Activated naive CD4-positive, alpha-beta T cell treated with anti-CD3 and anti-CD28 coated beads, Interleukin-2, amount 50 U/mL, for 72 hours (primary cell): Measurements from ENCODE around the gene KCNMA1. TPM values are rescaled to one million over a fixed set of nuclear protein-coding genes. Genes with fewer than 3 reads are reported as not detected.

Source experiments
- ATAC-seq, 2 donors: fragments of 150-1000 bp; cut with Tn5 transposase; 2 replicates each; pipeline ENCODE4 v1.10.0; 2021; ENCODE audit warnings: mild to moderate bottlenecking in 2 of 2, moderate library complexity in 2 of 2
- DNase-seq, 2 donors: peaks; one replicate each; pipeline ENCODE4 v3.0.0; 2021 to 2022; ENCODE audit warnings: low spot score in 2 of 2
- H3K27ac Mint-ChIP-seq, 2 donors: one replicate each; pipeline ENCODE4 v1.8.0; 2022; ENCODE audit warnings: mild to moderate bottlenecking in 2 of 2, mixed read lengths in 2 of 2
- H3K36me3 Mint-ChIP-seq, 2 donors: one replicate each; pipeline ENCODE4 v1.8.0; 2022; ENCODE audit warnings: mixed read lengths in 2 of 2
- H3K9me3 Mint-ChIP-seq, 2 donors: one replicate each; pipeline ENCODE4 v1.8.0; 2022; ENCODE audit warnings: mixed read lengths in 2 of 2
- total RNA-seq, 2 donors: library from RNA; stranded (reverse); gene quantifications; one replicate each; pipeline ENCODE4 v1.2.3, GENCODE V29; 2022

Gene KCNMA1
- total RNA-seq, 2 donors from 2014 or later = not detected

GRCh38 chr10:77029777-77030717 is 607.6 kb downstream of the KCNMA1 start:
- no peaks in the 10 kb centered on the region for H3K9me3 Mint-ChIP-seq
- no peak overlapping the region for H3K27ac Mint-ChIP-seq
- no peak for ATAC-seq
- no peak for DNase-seq
- no peaks in the 10 kb centered on the region for H3K36me3 Mint-ChIP-seq

DNA sequence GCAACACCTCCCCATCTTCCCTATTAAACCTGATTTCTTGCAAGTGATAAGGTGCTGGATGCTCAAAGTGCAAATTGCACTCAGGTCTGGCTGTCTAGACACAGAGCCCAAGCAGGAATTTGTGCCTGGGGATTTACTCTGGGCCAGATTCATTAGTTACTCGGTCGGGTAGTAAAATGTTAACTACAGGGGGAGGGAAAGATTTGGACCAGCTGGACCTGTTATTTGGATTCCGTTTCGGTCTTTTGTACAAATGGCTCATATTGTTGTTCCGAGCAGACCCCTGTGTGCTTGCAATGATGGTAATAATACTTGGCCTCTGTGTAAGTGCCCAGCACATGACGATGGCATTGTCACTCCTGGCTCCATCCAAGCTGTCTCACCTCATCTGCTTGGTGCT is 609.6 kb downstream of the KCNMA1 start:
- H3K27ac Mint-ChIP-seq = no peak overlapping the region
- no peaks in the 10 kb centered on the region for H3K9me3 Mint-ChIP-seq
- no peak for DNase-seq
- no peaks in the 10 kb centered on the region for H3K36me3 Mint-ChIP-seq
- no peak for ATAC-seq

- no peak for ATAC-seq
- H3K9me3 Mint-ChIP-seq = no peaks in the 10 kb centered on the region
- H3K27ac Mint-ChIP-seq = no peak overlapping the region
- DNase-seq = no peak
- H3K36me3 Mint-ChIP-seq = no peaks in the 10 kb centered on the region
Observed at GRCh38 chr10:77027576-77027975, 610.0 kb downstream of the KCNMA1 start.

DNA sequence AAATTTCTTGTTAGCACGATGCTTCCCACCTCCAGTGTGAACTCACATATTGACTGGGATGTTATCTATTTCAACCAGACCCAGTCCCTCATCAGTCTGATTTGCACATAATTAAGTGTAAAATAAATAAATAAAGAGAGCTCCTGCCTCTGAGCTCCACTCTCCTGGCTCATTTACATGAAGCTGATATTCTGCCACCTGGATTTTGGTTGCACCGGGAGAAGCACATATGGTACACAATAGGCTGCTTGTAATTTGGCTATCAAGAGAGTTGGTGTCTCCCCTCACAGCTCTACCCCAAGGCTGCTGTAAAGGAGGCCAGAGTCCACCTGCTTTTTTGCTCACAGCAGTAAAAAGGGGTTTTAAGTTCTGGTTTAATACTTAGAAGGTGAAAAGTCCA is 610.5 kb downstream of the KCNMA1 start:
- ATAC-seq (no peak), DNase-seq (no peak)
- Mint-ChIP-seq H3K9me3 (no peaks in the 10 kb centered on the region), H3K36me3 (no peaks in the 10 kb centered on the region), H3K27ac (no peak overlapping the region)

DNA sequence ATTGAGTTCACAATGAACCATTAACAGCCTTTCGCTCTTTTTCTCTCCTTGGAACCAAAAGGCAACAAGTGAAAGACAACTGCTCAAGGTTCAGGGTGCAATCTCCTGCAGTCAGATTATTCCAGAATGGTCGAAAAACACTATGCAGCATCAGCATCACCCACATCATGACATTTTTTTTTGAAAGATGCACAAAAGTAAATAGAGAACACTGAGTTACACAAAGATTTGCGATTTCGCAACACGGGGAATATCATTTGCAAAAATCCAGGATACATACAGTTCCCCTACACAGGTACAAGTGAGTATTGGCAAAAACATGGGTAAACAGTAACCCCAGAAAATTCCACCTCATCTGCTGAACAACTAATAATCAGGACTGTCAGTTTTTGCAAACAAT is 611.5 kb downstream of the KCNMA1 start:
- Mint-ChIP-seq H3K27ac (no peak overlapping the region), H3K9me3 (no peaks in the 10 kb centered on the region), H3K36me3 (no peaks in the 10 kb centered on the region)
- no peak for DNase-seq
- no peak for ATAC-seq

DNA sequence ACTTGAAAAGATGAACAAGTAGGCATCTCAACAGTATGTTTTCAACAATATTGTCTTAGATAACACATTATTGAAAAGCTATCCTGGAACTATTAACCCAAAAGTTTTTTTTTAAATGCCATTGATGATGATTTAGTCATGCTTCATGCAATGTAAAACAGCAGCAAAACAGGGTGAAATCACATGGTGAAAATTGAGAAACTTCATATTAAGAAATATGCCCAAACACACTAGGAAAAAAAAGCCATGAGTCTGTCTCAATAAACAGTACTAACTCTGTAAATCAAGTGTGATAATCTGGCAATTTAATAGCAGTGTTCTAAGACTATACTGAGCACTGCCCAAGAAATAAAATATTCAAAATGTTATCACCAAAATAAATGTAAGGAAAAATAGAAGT is 613.1 kb downstream of the KCNMA1 start:
- no peak for DNase-seq
- H3K36me3 Mint-ChIP-seq = no peaks in the 10 kb centered on the region

GRCh38 chr10:77023396-77023795 is 614.2 kb downstream of the KCNMA1 start:
- no peak for ATAC-seq
- no peaks in the 10 kb centered on the region for H3K9me3 Mint-ChIP-seq

More for the DNA sequence above, 613.1 kb downstream of the KCNMA1 start:
- no peak for ATAC-seq
- no peaks in the 10 kb centered on the region for H3K9me3 Mint-ChIP-seq
- no peak overlapping the region for H3K27ac Mint-ChIP-seq

GRCh38 chr10:77022671-77023070 is 614.9 kb downstream of the KCNMA1 start:
- no peak overlapping the region for H3K27ac Mint-ChIP-seq
- H3K36me3 Mint-ChIP-seq = no peaks in the 10 kb centered on the region
- ATAC-seq = no peak
- DNase-seq = no peak
- no peaks in the 10 kb centered on the region for H3K9me3 Mint-ChIP-seq

More at GRCh38 chr10:77023396-77023795, 614.2 kb downstream of the KCNMA1 start:
- H3K27ac Mint-ChIP-seq = no peak overlapping the region
- DNase-seq = no peak
- no peaks in the 10 kb centered on the region for H3K36me3 Mint-ChIP-seq

DNA sequence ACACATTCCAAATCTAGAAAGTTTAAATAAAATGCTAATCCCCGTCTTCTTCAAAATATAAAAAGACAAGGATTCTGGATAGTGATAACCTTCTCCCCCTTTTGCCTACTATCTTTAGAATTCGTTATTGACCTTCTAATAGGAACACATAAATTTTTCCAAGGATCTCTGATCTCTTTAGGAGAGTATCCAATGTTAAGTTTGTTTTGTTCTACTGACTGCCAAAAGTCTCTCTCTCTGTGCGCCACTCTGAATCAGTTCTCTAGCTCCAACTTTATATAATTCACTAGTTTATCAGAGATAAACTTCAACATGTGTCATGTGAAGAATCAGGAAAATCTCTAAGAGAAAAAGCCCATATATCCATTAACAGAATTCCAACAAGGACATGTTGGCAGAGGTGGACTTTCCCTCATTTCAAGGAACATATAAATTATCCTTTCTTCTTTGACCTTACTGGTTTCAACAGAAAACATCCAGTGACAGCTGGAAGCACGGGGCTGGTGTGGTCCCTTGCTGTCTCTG is 615.6 kb downstream of the KCNMA1 start:
- Mint-ChIP-seq H3K36me3 (no peaks in the 10 kb centered on the region), H3K9me3 (no peaks in the 10 kb centered on the region), H3K27ac (no peak overlapping the region)
- no peak for ATAC-seq
- no peak for DNase-seq

GRCh38 chr10:77020426-77021040 is 617.1 kb downstream of the KCNMA1 start:
- no peaks in the 10 kb centered on the region for H3K9me3 Mint-ChIP-seq
- no peak overlapping the region for H3K27ac Mint-ChIP-seq
- DNase-seq = no peak
- no peaks in the 10 kb centered on the region for H3K36me3 Mint-ChIP-seq
- ATAC-seq = no peak

DNA sequence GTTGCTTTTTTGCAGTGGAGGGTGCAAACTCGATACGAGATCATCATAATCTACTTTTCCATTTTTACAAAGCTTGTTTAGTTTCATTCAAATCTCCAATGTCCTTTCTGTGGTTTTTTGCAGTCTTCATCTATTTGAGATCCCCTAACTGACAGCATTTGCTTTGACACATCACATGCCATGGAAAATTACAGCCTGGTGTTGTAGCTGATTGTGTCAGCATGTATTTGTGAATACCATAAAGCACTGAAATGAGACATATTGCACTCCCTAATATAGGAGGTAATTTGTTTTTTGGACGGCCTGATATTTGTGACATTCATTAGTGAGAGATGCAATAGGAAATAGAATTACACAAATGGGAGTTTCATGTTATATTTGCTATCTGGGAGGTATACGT is 620.8 kb downstream of the KCNMA1 start:
- DNase-seq (no peak), ATAC-seq (no peak)
- H3K36me3 Mint-ChIP-seq = no peaks in the 10 kb centered on the region
- no peaks in the 10 kb centered on the region for H3K9me3 Mint-ChIP-seq
- no peak overlapping the region for H3K27ac Mint-ChIP-seq

DNA sequence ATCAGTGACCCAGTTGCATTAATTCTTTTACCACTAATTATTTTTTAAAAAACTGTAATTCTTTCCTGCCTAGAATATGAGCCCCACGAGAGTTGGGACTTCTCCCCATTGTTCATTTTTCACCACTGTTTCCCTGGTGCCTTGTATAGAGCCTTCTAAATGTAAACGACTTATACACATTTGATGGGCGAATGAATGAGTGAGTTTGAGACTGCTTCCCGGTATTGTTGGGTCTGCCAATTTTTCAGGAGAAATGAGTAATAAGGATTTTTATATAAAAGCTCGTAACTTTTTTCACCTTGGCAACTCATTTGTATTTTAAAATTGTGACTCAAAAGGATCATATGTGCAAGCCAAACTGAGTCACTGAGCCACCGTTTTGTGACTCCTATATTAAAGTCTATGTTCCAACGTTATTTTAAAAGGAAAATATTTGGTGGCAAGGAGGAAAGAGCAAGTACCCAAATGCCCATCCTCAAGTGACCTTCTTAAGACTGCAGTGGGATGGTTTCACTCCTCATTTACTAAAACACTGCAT is 621.3 kb downstream of the KCNMA1 start:
- Mint-ChIP-seq H3K36me3 (no peaks in the 10 kb centered on the region), H3K27ac (no peak overlapping the region), H3K9me3 (no peaks in the 10 kb centered on the region)
- no peak for DNase-seq
- no peak for ATAC-seq

DNA sequence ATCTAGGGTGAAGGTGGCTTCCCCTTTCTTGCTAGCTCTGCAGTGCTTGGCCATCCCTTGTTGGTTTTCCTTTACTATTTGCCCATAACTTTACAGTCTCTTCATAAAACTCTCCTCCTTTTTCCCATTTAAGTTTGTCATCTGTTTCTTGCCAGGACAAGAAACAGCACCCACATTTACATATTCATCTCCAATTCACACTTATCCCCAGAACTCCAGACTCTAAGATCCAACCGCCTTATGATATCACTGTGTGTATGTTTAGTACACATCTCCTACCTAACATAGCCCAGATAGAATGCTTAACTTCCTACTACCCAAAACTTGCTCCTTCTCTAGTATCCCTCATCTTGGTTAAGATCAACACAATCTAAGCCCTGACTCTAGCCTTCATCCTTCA is 622.2 kb downstream of the KCNMA1 start:
- Mint-ChIP-seq H3K27ac (no peak overlapping the region), H3K9me3 (no peaks in the 10 kb centered on the region), H3K36me3 (no peaks in the 10 kb centered on the region)
- ATAC-seq (no peak), DNase-seq (no peak)

DNA sequence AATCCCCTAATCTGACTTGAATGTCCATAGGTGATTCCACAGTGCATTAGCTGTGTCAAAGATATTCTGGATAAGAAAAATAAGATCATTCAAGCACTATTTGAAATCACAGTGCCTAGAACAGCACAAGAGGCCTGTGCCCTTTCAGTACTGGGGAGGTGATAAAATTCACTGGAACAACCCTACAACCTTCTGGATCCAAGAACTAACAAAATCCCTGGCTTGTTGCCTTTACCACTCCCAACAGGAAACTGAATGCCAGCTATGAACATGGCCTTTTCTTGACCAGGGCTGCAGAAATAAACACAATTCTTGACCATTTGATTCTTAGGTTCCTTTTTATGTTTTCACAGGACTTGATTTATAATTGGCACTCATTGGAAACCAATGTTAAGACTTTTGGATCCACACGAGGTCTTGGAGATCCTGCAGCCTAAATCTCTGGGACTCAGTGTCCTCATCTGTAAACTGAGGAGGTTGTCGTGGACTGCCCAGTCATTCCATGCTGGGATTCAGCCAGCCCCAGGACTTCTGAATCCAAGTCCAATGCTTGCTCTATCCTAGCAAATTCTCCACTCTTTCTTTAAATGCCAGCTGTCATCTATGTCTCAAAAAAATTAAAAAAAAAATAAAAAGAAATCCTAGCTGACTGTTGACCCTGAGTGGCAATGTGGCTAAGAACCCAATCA is 624.7 kb downstream of the KCNMA1 start:
- no peak overlapping the region for H3K27ac Mint-ChIP-seq
- DNase-seq (no peak), ATAC-seq (no peak)
- H3K9me3 Mint-ChIP-seq = no peaks in the 10 kb centered on the region
- no peaks in the 10 kb centered on the region for H3K36me3 Mint-ChIP-seq

DNA sequence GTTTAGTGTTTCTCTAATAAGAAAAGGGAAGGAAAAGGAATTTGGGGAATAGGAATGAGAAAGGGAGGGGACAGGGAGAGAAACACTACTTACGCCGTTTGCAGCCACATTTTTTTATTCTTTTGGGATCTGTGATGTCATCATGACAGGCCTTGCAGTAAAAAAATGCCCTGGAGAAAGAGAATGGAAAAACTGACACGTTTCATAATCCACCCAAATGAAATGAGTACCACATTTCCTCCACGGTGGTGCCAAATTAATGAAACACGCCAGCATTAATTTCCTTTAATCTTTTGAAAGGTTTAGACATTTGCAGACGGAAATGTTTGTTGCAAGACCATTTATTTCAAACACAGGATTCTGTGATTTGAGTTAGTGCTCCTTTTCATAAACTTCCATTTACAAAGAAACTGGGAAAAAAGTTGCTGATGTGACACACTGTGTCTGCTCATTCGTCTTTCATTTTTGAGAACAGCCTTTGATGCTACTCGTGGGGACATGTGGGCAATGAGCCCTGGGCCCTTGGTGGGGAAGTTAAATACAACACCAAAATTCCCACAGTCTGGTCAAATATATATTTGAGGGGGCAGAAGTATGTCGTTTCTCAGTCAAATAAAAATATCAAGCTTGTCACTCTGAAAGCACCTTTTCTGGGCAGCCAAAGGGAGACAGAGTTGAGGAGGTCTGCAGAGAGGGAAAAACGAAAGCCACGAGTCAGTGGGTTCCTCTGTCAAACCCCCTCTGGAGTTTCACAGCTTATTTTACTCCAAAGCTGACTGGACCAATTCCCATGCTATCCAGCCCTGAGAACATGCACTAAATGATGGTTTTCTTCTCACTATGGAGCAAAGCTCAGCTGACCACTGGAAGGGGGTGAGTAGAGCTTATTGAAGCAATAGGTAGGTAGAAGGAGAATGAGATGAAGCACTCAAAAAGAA is 625.5 kb downstream of the KCNMA1 start:
- Mint-ChIP-seq H3K27ac (no peak overlapping the region), H3K9me3 (no peaks in the 10 kb centered on the region), H3K36me3 (no peaks in the 10 kb centered on the region)
- no peak for DNase-seq
- ATAC-seq = no peak

DNA sequence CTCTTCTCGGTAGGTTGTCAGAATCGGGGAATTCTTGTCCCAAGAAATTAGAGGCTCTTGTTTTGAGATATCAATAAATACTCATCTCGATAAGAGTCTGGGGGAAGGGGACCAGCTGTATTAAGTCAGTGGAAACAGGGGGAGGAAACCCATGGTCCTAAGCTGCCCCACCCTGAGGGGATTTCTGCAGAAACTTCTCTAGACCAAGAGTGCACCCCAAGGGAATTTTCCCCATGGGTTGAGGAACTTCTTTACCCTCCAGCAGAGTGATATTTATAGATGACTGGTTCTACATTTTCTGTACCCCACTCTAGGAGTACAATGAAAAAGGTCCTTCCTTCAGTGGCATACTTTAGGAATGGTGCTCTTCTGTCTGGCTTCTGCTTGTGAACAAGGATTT is 627.2 kb downstream of the KCNMA1 start:
- DNase-seq (no peak), ATAC-seq (no peak)
- Mint-ChIP-seq H3K36me3 (no peaks in the 10 kb centered on the region), H3K27ac (no peak overlapping the region), H3K9me3 (no peaks in the 10 kb centered on the region)
